ENCODE measurements around the gene EPHA10.
"Not testable (repeated sequence)": the region's sequence is repeated elsewhere in the genome, so short reads cannot be mapped to it uniquely, and the experiment has no call there.

EPHA10 gene

DNA sequence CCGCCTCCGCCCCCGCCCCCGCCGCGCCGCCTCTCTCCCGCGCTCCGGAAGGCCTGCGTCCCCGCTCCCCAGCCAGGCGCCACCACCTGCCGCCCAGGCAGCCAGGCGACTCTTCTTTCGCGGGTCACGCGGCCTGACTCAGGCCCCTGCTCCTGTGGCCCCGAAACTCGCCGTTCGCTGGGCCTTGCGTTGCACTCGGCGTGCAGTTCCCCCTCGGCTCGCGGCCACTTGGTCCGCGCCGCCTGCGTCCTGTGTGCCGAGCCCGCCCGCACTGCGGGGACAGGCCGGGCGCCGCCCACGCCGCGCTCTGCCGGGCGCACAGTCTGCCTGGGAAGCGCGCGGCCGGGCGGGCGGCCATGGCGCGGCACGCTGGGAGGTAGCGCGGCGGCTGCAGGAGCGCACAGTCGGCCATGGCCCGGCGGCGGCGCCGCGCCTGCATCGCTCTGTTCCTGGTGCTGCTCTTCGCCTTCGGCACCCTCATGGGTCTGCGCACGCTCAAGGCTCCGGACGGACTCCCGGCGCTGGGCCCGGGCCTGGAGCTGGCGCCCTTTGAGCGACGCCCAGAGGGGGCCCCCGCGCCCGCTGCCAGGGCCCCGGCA, 29.0 kb upstream of the EPHA10 start, which contains the start of gene MANEAL:
MANEAL (plus strand) TSS at position 75 of the 599 bp plus-strand sequence; CDS start at position 411, 336 bp downstream.
- Mint-ChIP-seq H3K4me1 (ENCODE audit: low read depth) (peaks cover 26% of the 10 kb centered on the region), H3K27ac (no peak within 1 kb of the TSS), H3K36me3 (ENCODE audit: low read depth) (peaks cover 7% of the 10 kb centered on the region), H3K4me3 (peak within 1 kb of the TSS; percentile 63), H3K9me3 (no peaks in the 10 kb centered on the region), H3K27me3 (peaks cover 34% of the 10 kb centered on the region)

DNA sequence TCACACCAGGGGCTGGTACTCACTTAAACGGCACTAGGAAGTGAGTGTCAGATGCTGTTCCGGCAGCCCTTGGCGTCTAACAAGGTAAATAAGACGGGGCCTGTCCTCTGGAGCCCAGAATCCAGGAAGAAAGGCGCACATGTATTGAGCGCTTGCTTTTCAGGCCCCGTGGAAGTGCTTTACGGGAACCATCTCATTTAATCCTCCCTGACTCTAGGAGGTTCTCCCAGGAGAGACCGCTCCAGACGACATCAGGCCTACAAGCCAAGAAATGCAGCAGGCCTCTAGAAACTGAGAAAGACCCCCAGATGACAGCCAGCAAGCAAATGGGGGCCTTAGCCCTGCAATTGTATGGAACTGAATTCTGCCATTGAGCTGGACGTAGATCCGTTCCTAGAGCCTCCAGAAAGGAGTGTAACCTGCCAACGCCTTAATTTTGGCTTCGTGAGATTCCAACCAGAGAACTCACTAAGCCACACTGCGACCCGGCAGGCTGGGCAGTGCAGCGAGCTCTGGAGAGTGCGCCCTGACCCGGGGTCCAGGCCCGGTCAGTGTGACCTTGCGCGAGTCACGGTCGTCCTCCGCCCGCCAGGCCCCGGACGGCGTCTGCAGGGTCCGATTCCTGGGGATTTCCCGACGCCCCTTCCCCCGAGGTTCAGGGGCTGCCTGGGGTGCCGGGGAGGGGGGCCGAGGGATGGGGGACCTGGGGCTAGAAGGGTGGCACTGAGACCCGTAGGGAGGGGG, 28.2 kb upstream of the EPHA10 start:
- H3K4me3 Mint-ChIP-seq = peak overlapping the region; percentile 23
- peaks cover 2% of the 10 kb centered on the region for H3K36me3 Mint-ChIP-seq (ENCODE audit: low read depth)
- H3K27me3 Mint-ChIP-seq = peaks cover 41% of the 10 kb centered on the region
- H3K9me3 Mint-ChIP-seq = no peaks in the 10 kb centered on the region
- H3K4me1 Mint-ChIP-seq (ENCODE audit: low read depth) = peaks cover 26% of the 10 kb centered on the region
- no peak overlapping the region for H3K27ac Mint-ChIP-seq

DNA sequence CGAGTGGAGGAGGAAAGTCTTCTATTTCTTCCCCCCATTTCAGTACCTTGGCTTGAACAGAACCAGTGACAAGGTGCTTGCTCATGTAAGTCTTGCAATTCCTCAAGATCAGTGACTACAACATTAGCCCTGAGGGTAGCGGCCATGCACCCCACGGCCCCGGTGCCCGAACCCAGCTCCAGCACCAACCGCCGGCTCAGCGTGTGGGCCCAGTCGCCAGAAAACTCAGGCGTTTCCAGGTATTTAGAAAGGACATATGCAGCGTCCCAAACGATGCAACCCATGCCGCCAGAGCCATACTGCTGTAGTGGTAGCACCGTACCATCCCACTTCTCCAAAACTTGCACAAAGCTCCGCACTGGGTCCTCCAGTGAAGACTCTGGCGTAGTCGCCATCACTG, 17.6 kb upstream of the EPHA10 start:
- H3K27me3 Mint-ChIP-seq = peaks cover 25% of the 10 kb centered on the region
- no peaks in the 10 kb centered on the region for H3K9me3 Mint-ChIP-seq
- peaks cover 2% of the 10 kb centered on the region for H3K4me1 Mint-ChIP-seq (ENCODE audit: low read depth)
- no peak overlapping the region for H3K27ac Mint-ChIP-seq
- no peak overlapping the region for H3K4me3 Mint-ChIP-seq
- H3K36me3 Mint-ChIP-seq (ENCODE audit: low read depth) = no peaks in the 10 kb centered on the region

DNA sequence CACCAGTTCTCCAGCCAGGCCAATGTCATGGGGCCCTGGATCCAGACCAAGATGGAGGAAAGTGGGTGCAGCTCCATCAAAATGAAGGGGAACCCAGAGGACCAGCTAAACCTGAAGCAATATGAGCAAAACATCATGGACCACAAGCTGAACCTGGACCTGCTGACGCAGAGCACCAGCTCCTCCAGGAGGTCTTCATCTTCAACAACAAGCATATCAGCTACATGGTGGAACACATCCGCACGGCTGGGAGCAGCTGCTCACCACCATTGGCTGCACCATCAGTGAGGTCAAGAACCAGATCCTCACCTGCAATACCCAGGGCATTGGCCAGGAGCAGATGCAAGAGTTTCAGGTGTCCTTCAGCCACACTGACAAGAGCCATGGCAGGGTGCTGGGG, 13.7 kb upstream of the EPHA10 start:
- Mint-ChIP-seq H3K4me1 (ENCODE audit: low read depth) (peaks cover 11% of the 10 kb centered on the region), H3K27ac (no peak overlapping the region), H3K9me3 (no peaks in the 10 kb centered on the region), H3K27me3 (peaks cover 11% of the 10 kb centered on the region), H3K4me3 (no peak overlapping the region), H3K36me3 (ENCODE audit: low read depth) (no peaks in the 10 kb centered on the region)

DNA sequence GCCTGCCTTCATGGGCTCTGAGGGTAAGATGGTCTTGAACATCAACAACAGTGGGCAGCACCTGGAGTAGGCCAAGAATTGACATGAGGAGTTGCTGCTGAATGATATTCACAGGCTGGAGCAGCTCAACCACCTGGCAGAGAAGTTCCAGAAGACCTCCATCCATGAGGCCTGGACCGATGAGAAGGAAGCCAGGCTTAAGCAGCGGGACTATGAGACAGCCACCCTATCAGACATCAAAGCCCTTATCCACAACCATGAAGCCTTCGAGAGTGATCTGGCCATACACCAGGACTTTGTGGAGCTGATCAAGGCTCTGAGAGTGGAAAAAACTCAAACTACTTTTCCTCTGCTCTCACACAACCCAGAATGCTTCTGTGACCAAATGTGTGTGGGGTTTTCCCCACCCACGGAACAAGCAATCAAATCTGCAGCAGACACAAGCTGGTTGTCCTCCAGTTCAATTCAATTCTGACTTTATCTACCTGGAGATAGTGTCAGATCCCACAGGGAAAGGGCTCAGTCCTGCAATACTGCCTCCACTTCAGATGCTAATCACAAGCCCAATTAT, 12.1 kb upstream of the EPHA10 start:
- Mint-ChIP-seq H3K36me3 (ENCODE audit: low read depth) (no peaks in the 10 kb centered on the region), H3K27ac (peak overlapping the region; percentile 58), H3K27me3 (peaks cover 15% of the 10 kb centered on the region), H3K4me1 (ENCODE audit: low read depth) (peaks cover 11% of the 10 kb centered on the region), H3K4me3 (no peak overlapping the region), H3K9me3 (no peaks in the 10 kb centered on the region)

DNA sequence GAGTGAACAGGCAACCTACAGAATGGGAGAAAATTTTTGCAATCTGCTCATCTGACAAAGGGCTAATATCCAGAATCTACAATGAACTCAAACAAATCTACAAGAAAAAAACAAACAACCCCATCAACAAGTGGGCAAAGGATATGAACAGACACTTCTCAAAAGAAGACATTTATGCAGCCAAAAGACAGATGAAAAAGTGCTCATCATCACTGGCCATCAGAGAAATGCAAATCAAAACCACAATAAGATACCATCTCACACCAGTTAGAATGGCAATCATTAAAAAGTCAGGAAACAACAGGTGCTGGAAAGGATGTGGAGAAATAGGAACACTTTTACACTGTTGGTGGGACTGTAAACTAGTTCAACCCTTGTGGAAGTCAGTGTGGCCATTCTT, 6.5 kb upstream of the EPHA10 start:
- H3K36me3 Mint-ChIP-seq (ENCODE audit: low read depth); H3K27ac Mint-ChIP-seq; H3K4me3 Mint-ChIP-seq; H3K9me3 Mint-ChIP-seq; H3K4me1 Mint-ChIP-seq (ENCODE audit: low read depth): not testable (repeated sequence)
- peaks cover 46% of the 10 kb centered on the region for H3K27me3 Mint-ChIP-seq

DNA sequence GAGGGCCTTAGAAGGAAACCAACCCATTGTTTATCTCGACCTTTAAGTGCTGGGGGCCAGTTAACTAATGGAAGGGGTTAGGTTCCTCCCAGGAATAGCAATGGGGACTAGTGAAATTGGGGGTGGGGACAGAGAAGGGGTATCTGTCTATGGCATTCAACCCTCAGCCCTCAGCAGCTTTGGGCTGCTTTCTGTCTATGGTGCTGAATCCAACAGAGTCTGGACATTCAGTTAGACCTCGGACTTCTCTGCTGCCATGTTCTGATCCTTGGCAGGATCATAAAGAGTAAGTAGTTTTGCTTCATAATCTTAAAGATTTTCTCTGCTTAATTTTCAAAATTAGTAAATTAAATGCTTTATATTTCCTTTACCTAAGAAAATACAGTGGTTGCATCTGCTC, 2.6 kb upstream of the EPHA10 start:
- no peak overlapping the region for H3K4me3 Mint-ChIP-seq
- no peaks in the 10 kb centered on the region for H3K9me3 Mint-ChIP-seq
- H3K27ac Mint-ChIP-seq = no peak overlapping the region
- H3K36me3 Mint-ChIP-seq (ENCODE audit: low read depth) = no peaks in the 10 kb centered on the region
- H3K4me1 Mint-ChIP-seq (ENCODE audit: low read depth) = peaks cover 8% of the 10 kb centered on the region
- H3K27me3 Mint-ChIP-seq = peaks cover 80% of the 10 kb centered on the region

DNA sequence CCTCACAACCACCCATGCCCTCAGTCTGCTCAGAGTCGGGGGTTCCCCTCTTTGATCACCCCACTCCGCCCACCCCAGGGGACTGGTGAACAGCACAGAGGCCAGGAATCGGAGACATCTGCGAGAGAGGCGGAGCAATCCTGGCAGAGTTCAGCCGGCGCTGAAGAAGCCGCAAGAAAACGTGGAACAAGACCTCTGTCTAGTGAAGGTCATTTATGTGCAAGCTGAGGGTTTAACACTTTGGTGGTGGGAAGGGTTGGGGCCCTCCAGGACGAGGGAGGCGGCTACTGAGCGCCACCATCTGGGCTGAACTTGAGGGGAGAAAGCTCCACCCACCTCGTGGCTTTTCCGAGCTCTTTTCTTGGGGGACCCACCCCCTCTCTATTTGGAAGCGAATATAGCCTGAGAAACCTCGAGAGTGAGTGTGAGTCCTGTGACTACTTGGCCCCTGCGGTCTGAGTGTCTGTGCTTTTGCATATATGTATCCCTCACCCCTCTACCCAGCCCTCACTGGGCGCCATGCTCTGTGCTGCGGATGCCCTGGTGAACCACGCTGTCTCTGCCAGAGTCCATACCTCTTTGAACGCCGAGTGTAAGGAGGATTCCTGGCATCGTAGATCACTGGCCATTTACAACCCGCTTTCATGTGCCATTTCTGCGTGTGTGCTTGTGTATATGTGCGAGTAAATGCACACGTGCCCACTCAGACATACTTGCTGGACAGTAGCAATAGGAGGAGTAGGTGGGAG, 1.2 kb upstream of the EPHA10 start:
- H3K27me3 Mint-ChIP-seq = peaks cover 86% of the 10 kb centered on the region
- peaks cover 8% of the 10 kb centered on the region for H3K4me1 Mint-ChIP-seq (ENCODE audit: low read depth)
- peak overlapping the region; percentile 48 for H3K4me3 Mint-ChIP-seq
- H3K27ac Mint-ChIP-seq = no peak overlapping the region
- H3K9me3 Mint-ChIP-seq = no peaks in the 10 kb centered on the region
- H3K36me3 Mint-ChIP-seq (ENCODE audit: low read depth) = no peaks in the 10 kb centered on the region

DNA sequence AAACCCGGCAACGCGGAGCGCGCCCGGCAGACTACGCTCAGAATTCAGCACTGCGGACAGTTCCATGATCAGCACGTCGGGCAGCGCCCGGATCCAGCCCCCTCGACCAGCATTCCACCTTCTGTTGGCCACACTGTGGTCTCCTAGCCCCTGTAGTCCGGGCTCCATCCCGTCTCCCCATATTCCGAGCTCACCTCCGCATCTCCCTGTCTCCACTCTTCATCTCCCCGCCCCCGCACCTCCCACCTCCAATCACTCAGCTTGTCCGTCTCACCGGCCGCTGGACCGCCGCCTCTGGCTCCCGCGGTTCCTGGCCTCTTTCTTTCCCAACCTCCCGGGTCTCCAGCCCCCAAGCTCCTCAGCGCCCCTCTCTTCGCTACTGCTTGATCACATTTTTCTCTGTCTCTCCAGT, 500 bp downstream of the EPHA10 start:
- no peaks in the 10 kb centered on the region for H3K36me3 Mint-ChIP-seq (ENCODE audit: low read depth)
- H3K27ac Mint-ChIP-seq = no peak overlapping the region
- H3K4me3 Mint-ChIP-seq = no peak overlapping the region
- H3K27me3 Mint-ChIP-seq = peaks cover 74% of the 10 kb centered on the region
- H3K4me1 Mint-ChIP-seq (ENCODE audit: low read depth) = peaks cover 8% of the 10 kb centered on the region
- no peaks in the 10 kb centered on the region for H3K9me3 Mint-ChIP-seq

DNA sequence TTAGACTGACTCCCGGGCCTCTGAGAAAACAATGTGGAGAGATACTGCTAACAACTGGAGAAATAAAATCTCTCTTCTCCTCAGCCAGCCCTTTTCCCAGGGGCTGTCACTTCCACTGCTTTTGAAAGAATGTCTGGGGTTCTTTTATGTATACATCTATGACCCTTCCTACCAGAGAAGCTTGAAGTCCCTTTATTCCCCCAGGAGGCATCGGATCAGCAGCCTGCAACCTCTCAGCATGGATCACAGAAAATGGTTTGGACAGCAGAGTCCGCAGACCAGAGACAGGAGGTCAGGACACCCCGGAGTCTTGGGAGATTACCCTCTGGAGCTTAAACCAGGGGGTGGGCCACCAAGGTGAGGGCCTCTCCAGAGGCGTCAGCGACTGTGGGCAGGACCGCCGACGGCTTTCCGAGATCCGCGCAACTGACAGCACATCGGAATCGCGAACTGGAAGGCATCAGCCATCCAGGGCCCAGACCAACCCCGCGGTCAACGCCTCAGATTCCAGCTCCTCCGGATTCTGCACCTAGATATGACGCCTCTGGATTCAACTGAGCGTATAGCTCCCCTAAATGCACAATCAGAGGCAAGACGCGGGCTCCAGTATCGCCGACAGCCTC, 1.0 kb downstream of the EPHA10 start:
- no peak overlapping the region for H3K27ac Mint-ChIP-seq
- no peaks in the 10 kb centered on the region for H3K9me3 Mint-ChIP-seq
- peaks cover 8% of the 10 kb centered on the region for H3K4me1 Mint-ChIP-seq (ENCODE audit: low read depth)
- H3K27me3 Mint-ChIP-seq = peaks cover 68% of the 10 kb centered on the region
- no peak overlapping the region for H3K4me3 Mint-ChIP-seq
- H3K36me3 Mint-ChIP-seq (ENCODE audit: low read depth) = no peaks in the 10 kb centered on the region

DNA sequence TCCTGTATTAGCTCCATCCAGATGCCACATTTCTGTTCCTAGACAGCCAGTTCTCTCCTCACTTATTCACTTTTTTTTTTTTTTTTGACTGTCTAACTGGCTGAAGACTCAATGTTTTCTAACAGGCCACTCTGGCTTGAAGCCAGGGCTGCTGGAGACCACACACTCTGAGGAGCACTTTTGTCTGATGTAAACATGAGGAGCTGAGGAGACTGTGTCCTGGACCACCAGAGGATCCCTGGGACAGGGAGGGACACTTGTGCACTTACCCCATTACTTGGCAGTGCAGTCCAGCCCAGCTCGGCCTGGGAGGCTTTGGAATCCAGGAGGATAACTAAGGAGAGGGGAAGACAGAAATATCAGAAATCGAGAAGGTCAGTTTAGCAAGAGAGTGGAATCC, 2.4 kb downstream of the EPHA10 start:
- Mint-ChIP-seq H3K4me3 (no peak overlapping the region), H3K36me3 (ENCODE audit: low read depth) (no peaks in the 10 kb centered on the region), H3K9me3 (no peaks in the 10 kb centered on the region), H3K27me3 (peaks cover 57% of the 10 kb centered on the region), H3K27ac (no peak overlapping the region), H3K4me1 (ENCODE audit: low read depth) (peaks cover 8% of the 10 kb centered on the region)

DNA sequence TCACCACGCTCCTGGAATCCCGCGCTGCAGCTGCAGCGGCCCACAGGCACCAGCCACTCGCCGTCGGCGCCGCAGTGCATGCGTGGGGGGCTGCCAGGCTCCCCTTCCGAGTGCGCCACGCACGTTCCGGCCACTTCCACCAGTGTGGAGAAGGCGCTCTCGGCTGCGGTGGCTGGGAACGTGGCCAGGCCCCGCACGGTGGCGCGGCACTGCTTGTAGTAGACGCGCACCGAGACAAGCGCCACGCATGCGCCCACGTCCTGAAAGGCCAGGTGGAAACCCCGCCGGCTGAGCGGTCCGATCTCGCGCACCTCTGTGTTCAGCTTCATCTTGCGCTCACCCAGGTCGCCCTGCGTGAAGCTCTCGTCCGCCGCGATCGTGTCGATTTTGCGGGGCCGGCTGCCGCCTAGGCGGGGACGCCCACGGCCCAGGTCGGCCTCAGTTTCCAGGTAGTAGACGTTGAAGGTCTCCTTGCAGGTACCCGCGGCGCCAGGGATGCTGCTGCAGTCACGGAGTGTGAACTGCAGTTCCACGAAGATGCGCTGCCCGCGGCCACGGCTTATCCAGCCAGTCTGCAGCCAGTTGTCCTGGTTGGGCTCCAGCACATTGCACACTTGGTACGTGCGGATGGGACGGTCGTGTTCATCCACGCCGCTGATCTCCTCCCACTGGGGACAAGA, 3.4 kb downstream of the EPHA10 start:
- no peaks in the 10 kb centered on the region for H3K9me3 Mint-ChIP-seq
- peaks cover 8% of the 10 kb centered on the region for H3K4me1 Mint-ChIP-seq (ENCODE audit: low read depth)
- H3K4me3 Mint-ChIP-seq = no peak overlapping the region
- H3K36me3 Mint-ChIP-seq (ENCODE audit: low read depth) = no peaks in the 10 kb centered on the region
- peaks cover 47% of the 10 kb centered on the region for H3K27me3 Mint-ChIP-seq
- no peak overlapping the region for H3K27ac Mint-ChIP-seq

DNA sequence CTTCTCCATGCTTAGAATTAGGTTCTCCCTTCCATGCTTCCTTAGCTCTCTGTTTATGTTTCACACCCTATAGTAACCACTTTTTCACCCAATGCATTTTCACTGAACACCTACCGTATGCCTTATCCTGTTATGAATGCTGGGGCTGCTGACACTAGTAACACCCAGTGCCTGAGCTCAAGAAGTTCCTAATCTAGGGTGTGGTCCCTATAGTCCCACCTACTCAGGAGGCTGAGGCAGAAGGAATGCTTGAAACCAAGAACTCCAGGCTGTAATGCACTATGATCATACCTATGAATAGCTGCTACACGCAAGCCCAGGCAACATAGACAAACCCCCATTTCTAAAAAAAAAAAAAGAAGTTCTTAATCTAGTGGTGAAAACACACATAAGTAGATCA, 5.5 kb downstream of the EPHA10 start:
- Mint-ChIP-seq H3K4me3 (no peak overlapping the region), H3K27ac (no peak overlapping the region), H3K9me3 (no peaks in the 10 kb centered on the region), H3K4me1 (ENCODE audit: low read depth) (peaks cover 11% of the 10 kb centered on the region), H3K36me3 (ENCODE audit: low read depth) (no peaks in the 10 kb centered on the region), H3K27me3 (peaks cover 37% of the 10 kb centered on the region)

DNA sequence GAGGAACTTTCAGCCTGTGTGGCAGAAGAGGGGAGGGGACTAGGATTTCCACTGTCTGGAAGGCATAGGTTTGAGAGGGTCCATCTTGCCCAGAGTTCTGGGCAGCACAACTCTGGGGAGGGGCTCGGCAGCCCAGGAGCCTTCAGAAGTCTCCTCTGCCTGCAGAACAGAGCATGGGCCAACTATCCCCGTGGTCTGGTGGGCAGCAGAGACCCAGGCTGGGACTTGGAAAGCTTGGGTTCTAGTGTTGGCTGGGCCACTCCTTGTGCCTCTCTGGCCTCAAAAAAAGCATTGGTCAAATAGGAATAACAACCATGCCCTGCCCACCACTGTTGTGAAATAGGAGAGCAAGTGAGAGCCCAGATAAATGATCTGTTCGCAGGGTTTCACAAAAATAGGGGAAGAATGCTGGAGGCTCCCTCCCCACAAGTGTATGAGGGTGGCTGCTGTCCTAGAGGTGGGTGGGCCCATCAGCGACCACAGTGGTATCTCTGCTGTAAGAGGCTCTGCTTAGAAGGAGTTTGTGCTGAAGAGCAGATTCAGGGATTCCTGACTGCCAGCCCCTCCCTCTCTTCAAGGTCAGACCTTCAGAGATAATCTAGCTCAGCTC, 8.9 kb downstream of the EPHA10 start:
- no peak overlapping the region for H3K4me3 Mint-ChIP-seq
- H3K9me3 Mint-ChIP-seq = no peaks in the 10 kb centered on the region
- H3K27me3 Mint-ChIP-seq = peaks cover 35% of the 10 kb centered on the region
- H3K4me1 Mint-ChIP-seq (ENCODE audit: low read depth) = peaks cover 20% of the 10 kb centered on the region
- H3K27ac Mint-ChIP-seq = no peak overlapping the region
- H3K36me3 Mint-ChIP-seq (ENCODE audit: low read depth) = no peaks in the 10 kb centered on the region

All from stimulated activated naive CD8-positive, alpha-beta T cell treated with anti-CD3 and anti-CD28 coated beads, Interleukin-15, Interleukin-2, amounts not matched to agents 100 ng/mL and 50 ng/mL, for 24 hours (primary cell).